ENCODE data around the gene ZNFX1. TPM values are rescaled to one million over a fixed set of nuclear protein-coding genes. Genes with fewer than 3 reads are reported as not detected.
A peak's percentile ranks its signal among the peaks of the same experiment; 100 is the strongest.

The ZNFX1 gene
- total RNA-seq, 5 donors from 2014 or later (not counting 1 experiment from before 2014, with no cell fraction given), result 53.8 to 72.2 (median 64.7) TPM

DNA sequence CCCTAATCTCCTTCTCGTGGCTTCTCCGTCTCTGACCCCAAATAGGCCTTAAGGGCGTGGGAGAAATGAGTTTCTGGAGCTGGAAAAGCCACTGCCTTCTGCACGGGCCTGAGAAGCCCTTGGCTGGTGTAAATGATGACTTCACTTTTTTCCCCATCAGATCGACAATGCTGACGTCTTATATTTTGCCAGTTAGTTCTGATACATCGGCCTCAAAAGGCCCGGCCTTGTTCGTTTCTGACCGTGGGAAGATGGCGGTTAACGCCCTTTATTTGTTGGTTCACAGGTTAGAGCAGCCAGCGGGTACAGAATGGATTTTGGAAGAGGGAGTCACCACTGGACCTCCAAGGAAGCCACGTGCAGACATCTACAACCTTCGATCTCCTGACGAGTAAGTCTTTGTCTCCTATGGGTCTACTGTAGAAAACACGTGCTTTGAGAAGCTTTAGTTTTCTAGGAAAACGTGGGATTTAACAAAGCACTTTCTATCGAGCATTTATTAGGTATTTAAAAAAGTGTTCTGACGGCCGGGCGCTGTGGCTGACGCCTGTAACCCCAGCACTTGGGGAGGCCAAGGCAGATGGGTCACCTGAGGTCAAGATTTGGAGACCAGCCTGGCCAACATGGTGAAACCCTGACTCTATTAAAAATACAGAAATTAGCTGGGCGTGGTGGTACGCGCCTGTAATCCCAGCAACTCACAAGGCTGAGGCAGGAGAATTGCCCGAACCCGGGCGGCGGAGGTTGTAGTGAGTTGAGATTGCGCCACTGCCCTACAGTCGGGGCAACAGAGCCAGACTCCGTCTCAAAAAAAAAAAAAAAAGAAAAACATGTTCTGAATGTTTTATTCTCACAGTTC lies 1.2 kb upstream of the ZNFX1 start:
- Histone ChIP-seq H3K27ac (ENCODE audit: low read length) (peak overlapping the region; percentile 92), H3K27me3 (replicated peaks in 1 of 2; ENCODE audit: control insufficient read depth in 2 of 2, extremely low read depth in 1 of 2, insufficient read depth in 2 of 2, low read length in 1 of 2) (no peaks in the 10 kb centered on the region), H3K4me3 (ENCODE audit: control insufficient read depth in 1 of 2, extremely low read depth in 1 of 2, low read length in 1 of 2) (peak overlapping the region; percentile 91 to 100), H3K36me3 (ENCODE audit: control insufficient read depth in 2 of 2, extremely low read depth in 1 of 2, insufficient read depth in 1 of 2, low read length in 1 of 2) (peaks cover 26 to 61% of the 10 kb centered on the region in 2 donors), H3K9me3 (peaks cover 23% of the 10 kb centered on the region), H3K4me1 (ENCODE audit: control insufficient read depth in 1 of 2, extremely low read depth in 1 of 2, insufficient read depth in 2 of 2, low read length in 2 of 2) (peaks cover 12 to 71% of the 10 kb centered on the region in 2 experiments)
- ATAC-seq (replicated peaks in 1 of 4), result no peak
- POLR2A ChIA-PET, result interaction anchor here (0.5 to 1.6 kb wide), 5 partner anchors 9 to 43 kb away, joined by 3 to 8 read pairs (median 4); no protein-coding TSS in a partner anchor
- peak in 8 of 35 experiments; percentile 4 to 20 (median 6) for DNase-seq
- Mint-ChIP-seq H3K27me3 (no peaks in the 10 kb centered on the region), H3K9me3 (peaks cover 21 to 33% (median 30%) of the 10 kb centered on the region in 3 donors), H3K36me3 (peaks cover 68% of the 10 kb centered on the region), H3K27ac (peak overlapping the region; percentile 93 to 97), H3K4me3 (peak overlapping the region; percentile 88 to 97 (median 91)), H3K4me1 (peaks cover 68 to 84% (median 76%) of the 10 kb centered on the region in 3 donors)
- CTCF ChIA-PET, result no interaction called here
- WGBS (ENCODE audit: insufficient coverage), result 7% methylated on average over 21 of the region's 33 CpGs

DNA sequence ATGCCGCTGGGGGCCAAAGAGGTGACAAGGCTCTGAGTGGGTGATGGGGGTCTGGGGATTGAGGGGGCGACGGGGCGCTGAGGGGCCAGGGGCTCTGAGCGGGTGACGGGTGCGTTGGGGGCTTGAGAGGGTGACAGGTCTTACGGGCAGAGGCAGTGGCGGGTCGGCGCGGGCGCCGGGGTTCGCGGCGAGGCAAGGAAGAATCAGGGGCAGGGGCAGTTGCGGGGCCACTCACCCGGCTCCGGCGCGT lies 146 bp downstream of the ZNFX1 start:
- DNase-seq (peak in 1 of 35 experiments; percentile 11), ATAC-seq (replicated peaks in 1 of 4) (no peak)
- Histone ChIP-seq H3K4me3 (ENCODE audit: control insufficient read depth in 1 of 2, extremely low read depth in 1 of 2, low read length in 1 of 2) (peak overlapping the region; percentile 71 to 90), H3K27ac (ENCODE audit: low read length) (peak overlapping the region; percentile 84), H3K36me3 (ENCODE audit: control insufficient read depth in 2 of 2, extremely low read depth in 1 of 2, insufficient read depth in 1 of 2, low read length in 1 of 2) (peaks cover 19 to 55% of the 10 kb centered on the region in 2 donors), H3K27me3 (replicated peaks in 1 of 2; ENCODE audit: control insufficient read depth in 2 of 2, extremely low read depth in 1 of 2, insufficient read depth in 2 of 2, low read length in 1 of 2) (no peaks in the 10 kb centered on the region), H3K4me1 (ENCODE audit: control insufficient read depth in 1 of 2, extremely low read depth in 1 of 2, insufficient read depth in 2 of 2, low read length in 2 of 2) (peaks cover 12 to 70% of the 10 kb centered on the region in 2 experiments), H3K9me3 (peaks cover 13% of the 10 kb centered on the region)
- H3K27me3 Mint-ChIP-seq, result no peaks in the 10 kb centered on the region
- ChIA-PET CTCF (no interaction called here), POLR2A (no interaction called here)
- 0% methylated on average over 18 of the region's 22 CpGs for WGBS (ENCODE audit: insufficient coverage)
- peak overlapping the region; percentile 88 to 97 (median 96) for H3K4me3 Mint-ChIP-seq
- peaks cover 60 to 73% (median 73%) of the 10 kb centered on the region in 3 donors for H3K4me1 Mint-ChIP-seq
- peak overlapping the region; percentile 96 to 97 for H3K27ac Mint-ChIP-seq
- peaks cover 56% of the 10 kb centered on the region for H3K36me3 Mint-ChIP-seq
- peaks cover 10 to 21% (median 20%) of the 10 kb centered on the region in 3 donors for H3K9me3 Mint-ChIP-seq

DNA sequence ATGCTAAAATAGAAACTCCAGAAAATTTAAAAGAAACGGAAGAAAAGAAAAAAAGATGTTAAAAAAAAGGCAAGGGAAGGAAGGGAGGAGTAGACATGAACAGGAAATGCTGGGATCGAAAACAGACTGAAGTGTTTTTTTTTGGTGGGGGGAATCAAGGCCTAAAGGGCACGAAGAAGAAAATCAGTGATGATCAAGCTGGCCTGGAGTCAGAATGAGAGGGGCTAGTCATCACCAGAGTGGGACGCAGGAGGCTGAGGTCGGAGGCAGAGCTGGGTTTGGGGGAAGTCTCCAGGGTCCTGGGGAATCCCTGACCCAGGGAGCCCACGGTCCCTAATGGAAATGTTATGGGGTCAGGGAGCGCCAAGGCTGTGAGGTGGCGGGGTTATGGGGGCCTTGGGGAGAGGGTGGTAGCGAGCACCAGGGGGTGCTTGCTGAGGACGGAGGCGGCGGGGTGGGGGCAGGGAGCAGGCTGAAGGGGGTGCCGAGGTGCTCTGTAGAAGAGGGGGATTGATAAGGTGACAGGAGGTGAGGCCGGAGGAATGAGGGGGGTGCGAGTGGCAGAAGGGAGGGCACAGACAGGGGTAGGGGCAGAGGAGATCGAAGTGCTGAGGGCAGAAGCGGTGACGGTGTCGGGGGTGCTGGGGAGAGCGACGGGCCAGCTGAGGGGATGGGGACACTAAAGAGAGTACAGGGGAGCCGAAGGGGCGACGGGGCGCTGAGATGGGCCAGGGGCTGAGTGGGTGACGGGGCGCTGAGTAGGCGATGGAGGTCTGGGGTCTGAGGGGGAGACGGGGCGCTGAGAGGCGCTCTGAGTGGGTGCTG lies 684 bp downstream of the ZNFX1 start:
- Histone ChIP-seq H3K27ac (ENCODE audit: low read length) (peak overlapping the region; percentile 84), H3K36me3 (ENCODE audit: control insufficient read depth in 2 of 2, extremely low read depth in 1 of 2, insufficient read depth in 1 of 2, low read length in 1 of 2) (peaks cover 14 to 52% of the 10 kb centered on the region in 2 donors), H3K9me3 (peaks cover 13% of the 10 kb centered on the region), H3K27me3 (replicated peaks in 1 of 2; ENCODE audit: control insufficient read depth in 2 of 2, extremely low read depth in 1 of 2, insufficient read depth in 2 of 2, low read length in 1 of 2) (no peaks in the 10 kb centered on the region), H3K4me3 (ENCODE audit: control insufficient read depth in 1 of 2, extremely low read depth in 1 of 2, low read length in 1 of 2) (peak overlapping the region; percentile 71 to 90), H3K4me1 (ENCODE audit: control insufficient read depth in 1 of 2, extremely low read depth in 1 of 2, insufficient read depth in 2 of 2, low read length in 2 of 2) (peaks cover 12 to 64% of the 10 kb centered on the region in 2 experiments)
- ATAC-seq (replicated peaks in 1 of 4) (no peak), DNase-seq (peak in 21 of 35 experiments; percentile 4 to 44 (median 15))
- POLR2A ChIA-PET, result interaction anchor here (0.6 to 0.8 kb wide), 2 partner anchors 18 to 235 kb away, joined by 4 to 5 read pairs; no protein-coding TSS in a partner anchor
- Mint-ChIP-seq H3K9me3 (peaks cover 6 to 16% (median 15%) of the 10 kb centered on the region in 3 donors), H3K27me3 (no peaks in the 10 kb centered on the region), H3K4me1 (peaks cover 59 to 73% (median 73%) of the 10 kb centered on the region in 3 donors), H3K27ac (peak overlapping the region; percentile 96 to 97), H3K36me3 (peaks cover 56% of the 10 kb centered on the region), H3K4me3 (peak overlapping the region; percentile 88 to 97 (median 96))
- under 1% methylated on average over 28 of the region's 31 CpGs for WGBS (ENCODE audit: insufficient coverage)
- CTCF ChIA-PET, result interaction anchor here in 1 of 2 donors (0.7 to 1.4 kb wide), 4 partner anchors 10 to 37 kb away, joined by 3 to 6 read pairs (median 4); no protein-coding TSS in a partner anchor

DNA sequence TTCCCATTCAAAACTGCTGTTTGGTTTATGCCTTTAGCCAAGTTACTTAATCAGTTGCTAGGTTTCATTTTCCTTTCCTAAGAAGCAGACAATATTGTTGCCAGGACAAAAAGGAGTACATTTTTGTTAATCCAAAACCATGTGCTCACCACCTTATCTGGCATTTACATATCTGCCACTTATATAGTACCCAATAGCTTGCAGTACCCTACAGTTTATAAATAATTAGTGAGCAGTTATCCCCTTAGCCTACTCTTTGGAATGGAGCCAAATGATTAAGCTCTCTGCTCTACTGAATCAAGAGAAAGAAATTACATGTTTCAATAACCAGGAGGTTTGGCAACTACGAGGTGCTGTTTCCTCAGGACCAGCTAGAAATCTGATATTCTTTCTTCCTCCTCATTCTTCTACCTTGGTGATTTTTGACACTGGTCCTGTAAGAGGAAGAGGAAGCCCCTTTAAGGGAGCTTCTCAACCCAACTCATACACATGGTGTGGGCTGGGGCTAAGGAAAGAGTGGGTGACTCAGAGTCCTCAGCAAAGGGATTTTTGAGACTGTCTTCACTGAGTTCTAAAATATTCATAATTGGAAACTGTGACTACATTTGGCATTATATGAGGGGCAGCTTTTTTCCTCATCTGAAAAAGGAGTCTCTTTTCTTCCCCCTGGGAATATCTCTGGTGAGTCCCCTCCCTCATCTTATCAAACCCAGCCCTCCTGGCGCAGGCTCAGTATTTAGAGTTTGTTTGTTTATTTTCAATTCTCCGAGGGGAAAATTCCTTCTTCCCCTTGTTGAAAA lies 1.5 kb downstream of the ZNFX1 start:
- Mint-ChIP-seq H3K4me1 (peaks cover 58 to 72% (median 71%) of the 10 kb centered on the region in 3 donors), H3K36me3 (peaks cover 53% of the 10 kb centered on the region), H3K4me3 (peak overlapping the region; percentile 88 to 97 (median 96)), H3K9me3 (peaks cover 3 to 9% (median 8%) of the 10 kb centered on the region in 3 donors), H3K27ac (peak overlapping the region; percentile 96 to 97), H3K27me3 (no peaks in the 10 kb centered on the region)
- Histone ChIP-seq H3K4me1 (ENCODE audit: control insufficient read depth in 1 of 2, extremely low read depth in 1 of 2, insufficient read depth in 2 of 2, low read length in 2 of 2) (peaks cover 12 to 63% of the 10 kb centered on the region in 2 experiments), H3K9me3 (peaks cover 9% of the 10 kb centered on the region), H3K36me3 (ENCODE audit: control insufficient read depth in 2 of 2, extremely low read depth in 1 of 2, insufficient read depth in 1 of 2, low read length in 1 of 2) (peaks cover 11 to 50% of the 10 kb centered on the region in 2 donors), H3K4me3 (ENCODE audit: control insufficient read depth in 1 of 2, extremely low read depth in 1 of 2, low read length in 1 of 2) (peak overlapping the region; percentile 71 to 90), H3K27me3 (replicated peaks in 1 of 2; ENCODE audit: control insufficient read depth in 2 of 2, extremely low read depth in 1 of 2, insufficient read depth in 2 of 2, low read length in 1 of 2) (no peaks in the 10 kb centered on the region), H3K27ac (ENCODE audit: low read length) (peak overlapping the region; percentile 84)
- ChIA-PET CTCF (interaction anchor here (0.5 to 1.4 kb wide), 6 partner anchors 9 to 88 kb away, joined by 3 to 6 read pairs (median 4); no protein-coding TSS in a partner anchor), POLR2A (interaction anchor here (0.6 to 0.9 kb wide), 6 partner anchors 9 to 660 kb away, joined by 3 to 5 read pairs (median 4); partner anchors contain the start of gene RNF114 (in 1 of the 2))
- no CpG with 5 or more reads among the region's 3 CpGs for WGBS (ENCODE audit: insufficient coverage)
- peak in 12 of 35 experiments; percentile 12 to 65 (median 22) for DNase-seq
- ATAC-seq (replicated peaks in 1 of 4), result peak in 2 of 4 experiments; percentile 7 to 9

DNA sequence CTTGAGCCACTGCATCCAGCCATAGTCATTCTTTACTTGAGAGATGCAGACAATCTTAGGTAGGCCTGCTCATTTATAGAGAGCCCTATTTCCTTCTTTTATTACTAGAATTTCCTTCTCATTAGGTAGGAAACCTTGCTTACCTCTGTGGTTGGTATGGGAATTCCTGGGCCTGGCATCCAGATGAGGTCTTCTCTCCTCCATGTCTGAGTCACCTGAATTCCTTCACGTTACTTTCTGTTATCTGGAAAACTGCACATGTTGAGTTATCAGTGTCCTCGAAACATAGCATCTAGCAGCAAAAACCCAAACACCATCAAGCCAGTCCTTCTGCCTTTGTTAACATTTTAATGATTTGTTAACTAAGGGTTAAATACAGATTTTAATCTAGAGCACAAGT lies 2.2 kb downstream of the ZNFX1 start:
- H3K4me1 ChIP-seq (ENCODE audit: control insufficient read depth in 1 of 2, extremely low read depth in 1 of 2, insufficient read depth in 2 of 2, low read length in 2 of 2), result peaks cover 12 to 61% of the 10 kb centered on the region in 2 experiments

More for the DNA sequence above, 2.2 kb downstream of the ZNFX1 start:
- H3K27me3 Mint-ChIP-seq, result no peaks in the 10 kb centered on the region
- Histone ChIP-seq H3K36me3 (ENCODE audit: control insufficient read depth in 2 of 2, extremely low read depth in 1 of 2, insufficient read depth in 1 of 2, low read length in 1 of 2) (peaks cover 13 to 50% of the 10 kb centered on the region in 2 donors), H3K27ac (ENCODE audit: low read length) (peak overlapping the region; percentile 84), H3K4me3 (ENCODE audit: control insufficient read depth in 1 of 2, extremely low read depth in 1 of 2, low read length in 1 of 2) (no peak overlapping the region), H3K9me3 (peaks cover 3% of the 10 kb centered on the region), H3K27me3 (replicated peaks in 1 of 2; ENCODE audit: control insufficient read depth in 2 of 2, extremely low read depth in 1 of 2, insufficient read depth in 2 of 2, low read length in 1 of 2) (no peaks in the 10 kb centered on the region)
- no peak for DNase-seq
- CTCF ChIA-PET, result no interaction called here
- WGBS (ENCODE audit: insufficient coverage), result no CpG with 5 or more reads among the region's 2 CpGs
- peaks cover 53% of the 10 kb centered on the region for H3K36me3 Mint-ChIP-seq
- H3K4me1 Mint-ChIP-seq, result peaks cover 59 to 72% (median 71%) of the 10 kb centered on the region in 3 donors
- peak overlapping the region; percentile 47 to 97 (median 88) for H3K4me3 Mint-ChIP-seq
- ATAC-seq (replicated peaks in 1 of 4), result no peak
- peaks cover 0 to 5% (median 2%) of the 10 kb centered on the region in 3 donors for H3K9me3 Mint-ChIP-seq
- H3K27ac Mint-ChIP-seq, result peak overlapping the region; percentile 84 to 96
- POLR2A ChIA-PET, result interaction anchor here in 1 of 2 donors (0.6 to 0.9 kb wide), 4 partner anchors 8 to 660 kb away, joined by 3 to 4 read pairs (median 3); partner anchors contain the start of gene RNF114

Data from T-cell (primary cell).